Endothelial cell (in vitro differentiated cells): ENCODE results near the gene FAM221B. TPM values are rescaled to one million over a fixed set of nuclear protein-coding genes. Genes with fewer than 3 reads are reported as not detected.

ENCODE experiments used
- DNase-seq: peaks from one replicate; pipeline ENCODE4 v3.0.0; 2021; ENCODE audit warnings: low spot score
- H3K27ac Mint-ChIP-seq: one replicate; pipeline ENCODE4 v1.8.0; 2021; ENCODE audit warnings: mixed read lengths, inconsistent platforms; ENCODE audit not compliant: unreplicated experiment
- H3K27me3 Mint-ChIP-seq: one replicate; pipeline ENCODE4 v1.8.0; 2021; ENCODE audit warnings: mild to moderate bottlenecking, moderate library complexity, mixed read lengths, inconsistent platforms; ENCODE audit not compliant: unreplicated experiment
- H3K36me3 Mint-ChIP-seq: one replicate; pipeline ENCODE4 v1.8.0; 2021; ENCODE audit warnings: mild to moderate bottlenecking, low read depth, mixed read lengths, inconsistent platforms; ENCODE audit not compliant: unreplicated experiment
- H3K4me1 Mint-ChIP-seq: one replicate; pipeline ENCODE4 v1.8.0; 2021; ENCODE audit warnings: mild to moderate bottlenecking, mixed read lengths, inconsistent platforms; ENCODE audit not compliant: unreplicated experiment
- H3K4me3 Mint-ChIP-seq: one replicate; pipeline ENCODE4 v1.8.0; 2021; ENCODE audit warnings: mild to moderate bottlenecking, mixed read lengths, inconsistent platforms; ENCODE audit not compliant: unreplicated experiment
- H3K9me3 Mint-ChIP-seq: one replicate; pipeline ENCODE4 v1.8.0; 2021; ENCODE audit warnings: mixed read lengths, inconsistent platforms; ENCODE audit not compliant: unreplicated experiment
- total RNA-seq: library from RNA; stranded (reverse); fragmentation: NEBNext Ultra II Directional; extraction: Animal tissue kit (Norgen Biotek cat#: 25700); gene quantifications from one replicate; pipeline ENCODE4 v1.2.1, GENCODE V29; 2021; ENCODE audit not compliant: unreplicated experiment
- TF ChIP-seq, protein P1 (sequence below): fragments of 200-600 bp; sonication (generic); IDR thresholded peaks from one replicate; pipeline ENCODE4 v1.5.0; 2021; ENCODE audit warnings: antibody characterized with exemption; ENCODE audit not compliant: unreplicated experiment

Gene FAM221B
- total RNA-seq, 1 donor from 2014 or later: not detected

DNA sequence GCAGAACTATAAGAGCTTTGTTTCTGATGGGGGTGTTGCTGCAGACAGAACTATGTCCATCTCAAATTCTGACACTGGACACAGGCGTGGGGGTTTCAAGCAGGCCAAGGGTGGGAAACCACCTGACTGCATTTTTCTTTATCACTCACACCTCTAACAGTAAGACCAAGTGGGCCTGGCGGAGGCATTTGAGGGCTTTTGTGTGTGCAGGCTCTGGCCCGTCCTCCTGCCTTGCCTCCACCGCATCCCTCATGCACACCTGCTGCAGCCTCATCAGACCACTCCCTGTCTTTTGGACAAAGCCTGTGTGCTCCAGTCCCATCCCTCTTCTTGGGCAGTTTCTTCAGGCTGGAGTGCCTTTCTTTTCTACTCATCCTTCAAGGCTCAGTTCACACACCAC, 33.8 kb upstream of the FAM221B start:
- DNase-seq: no peak
- TF ChIP-seq, protein P1, sequence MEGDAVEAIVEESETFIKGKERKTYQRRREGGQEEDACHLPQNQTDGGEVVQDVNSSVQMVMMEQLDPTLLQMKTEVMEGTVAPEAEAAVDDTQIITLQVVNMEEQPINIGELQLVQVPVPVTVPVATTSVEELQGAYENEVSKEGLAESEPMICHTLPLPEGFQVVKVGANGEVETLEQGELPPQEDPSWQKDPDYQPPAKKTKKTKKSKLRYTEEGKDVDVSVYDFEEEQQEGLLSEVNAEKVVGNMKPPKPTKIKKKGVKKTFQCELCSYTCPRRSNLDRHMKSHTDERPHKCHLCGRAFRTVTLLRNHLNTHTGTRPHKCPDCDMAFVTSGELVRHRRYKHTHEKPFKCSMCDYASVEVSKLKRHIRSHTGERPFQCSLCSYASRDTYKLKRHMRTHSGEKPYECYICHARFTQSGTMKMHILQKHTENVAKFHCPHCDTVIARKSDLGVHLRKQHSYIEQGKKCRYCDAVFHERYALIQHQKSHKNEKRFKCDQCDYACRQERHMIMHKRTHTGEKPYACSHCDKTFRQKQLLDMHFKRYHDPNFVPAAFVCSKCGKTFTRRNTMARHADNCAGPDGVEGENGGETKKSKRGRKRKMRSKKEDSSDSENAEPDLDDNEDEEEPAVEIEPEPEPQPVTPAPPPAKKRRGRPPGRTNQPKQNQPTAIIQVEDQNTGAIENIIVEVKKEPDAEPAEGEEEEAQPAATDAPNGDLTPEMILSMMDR: no peak
- H3K4me1 Mint-ChIP-seq: peaks cover 35% of the 10 kb centered on the region
- H3K27me3 Mint-ChIP-seq: peaks cover 14% of the 10 kb centered on the region
- no peak overlapping the region for H3K27ac Mint-ChIP-seq
- H3K4me3 Mint-ChIP-seq: no peak overlapping the region
- no peaks in the 10 kb centered on the region for H3K36me3 Mint-ChIP-seq
- H3K9me3 Mint-ChIP-seq: no peaks in the 10 kb centered on the region

DNA sequence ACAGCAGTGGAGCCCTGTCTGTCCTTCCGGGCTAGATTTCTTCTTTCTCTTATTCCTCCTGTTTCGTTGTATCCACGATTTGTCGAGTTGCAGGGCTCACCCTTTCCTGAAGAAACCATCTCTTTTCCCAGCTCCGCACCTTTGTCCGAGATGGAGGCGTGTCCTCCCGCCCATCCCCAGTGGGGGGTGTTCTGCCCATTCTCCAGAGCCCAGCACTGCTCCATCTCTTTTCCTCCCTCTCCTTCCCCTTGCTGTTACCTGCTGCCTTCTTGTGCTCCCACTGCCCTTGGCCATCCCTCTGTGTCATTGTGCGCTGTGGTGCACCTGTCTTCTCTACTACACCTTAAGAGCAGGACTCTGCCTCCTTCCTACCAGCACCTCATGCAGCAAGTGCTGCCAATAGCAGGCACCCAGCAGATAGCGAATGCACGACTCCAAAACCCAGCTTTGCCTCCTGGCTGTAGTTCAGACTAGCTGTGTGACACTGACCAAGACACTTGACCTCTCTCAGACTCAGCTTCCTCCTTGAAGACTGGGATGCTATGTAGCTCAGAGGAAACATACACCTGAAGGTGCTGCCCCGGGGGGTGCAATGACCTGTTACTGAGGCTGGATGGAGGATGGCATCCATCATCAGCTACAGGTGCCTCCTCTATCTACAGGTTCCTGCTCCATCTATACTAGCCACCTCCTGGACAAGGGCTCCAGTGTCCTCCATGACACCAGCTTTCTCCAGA, 32.8 kb upstream of the FAM221B start:
- no peak for DNase-seq
- TF ChIP-seq, protein P1: no peak
- Mint-ChIP-seq H3K27ac (no peak overlapping the region), H3K36me3 (peaks cover 4% of the 10 kb centered on the region), H3K27me3 (peaks cover 14% of the 10 kb centered on the region), H3K4me1 (peaks cover 35% of the 10 kb centered on the region), H3K9me3 (no peaks in the 10 kb centered on the region), H3K4me3 (no peak overlapping the region)

DNA sequence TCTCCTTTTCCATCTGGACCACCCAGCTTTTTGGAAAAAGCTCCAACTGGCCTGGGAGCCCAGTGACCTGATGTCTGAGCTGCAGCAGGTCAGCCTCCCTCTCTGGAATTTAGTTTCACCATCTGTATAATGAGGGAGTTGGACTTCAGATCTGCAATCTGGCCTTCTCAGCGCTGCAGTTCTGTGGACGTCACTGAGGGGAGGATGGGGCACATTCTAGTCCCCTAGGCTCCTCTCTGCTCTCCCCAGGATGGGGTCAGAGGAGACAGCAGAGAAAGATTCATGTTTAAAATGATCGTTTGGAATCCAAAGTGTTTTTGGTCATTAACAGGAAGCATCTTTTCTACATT, 31.4 kb upstream of the FAM221B start:
- H3K4me3 Mint-ChIP-seq: no peak overlapping the region
- TF ChIP-seq, protein P1: no peak

DNA sequence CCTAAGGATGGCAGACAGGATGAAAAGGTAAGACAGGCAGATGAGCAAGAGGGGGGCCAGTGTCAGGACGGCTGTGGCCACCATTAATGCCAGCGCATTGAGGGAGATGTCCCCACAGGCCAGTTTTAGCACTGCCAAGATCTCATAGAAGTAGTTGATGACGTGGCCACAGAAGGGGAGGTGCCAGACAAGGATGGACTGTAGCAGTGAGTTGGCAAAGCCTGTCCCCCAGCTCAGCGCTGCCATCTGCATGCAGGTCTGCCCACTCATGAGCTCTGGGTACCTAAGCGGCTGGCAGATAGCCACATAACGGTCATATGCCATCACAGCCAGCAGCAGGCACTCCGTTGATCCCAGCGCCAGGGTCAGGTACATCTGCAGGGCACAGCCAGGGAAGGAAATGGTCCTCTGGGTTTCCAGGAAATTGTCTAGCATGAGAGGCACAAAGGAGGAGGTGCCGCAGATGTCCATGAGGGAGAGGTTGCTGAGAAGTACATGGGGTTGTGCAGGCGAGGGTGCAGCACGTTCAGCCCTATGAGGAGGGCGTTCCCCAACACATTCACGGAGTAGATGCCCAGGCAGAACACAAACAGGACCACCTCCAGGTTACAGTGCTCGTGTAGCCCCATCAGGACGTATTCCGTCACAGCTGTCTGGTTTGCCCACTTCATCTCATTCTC, 30.9 kb upstream of the FAM221B start:
- Mint-ChIP-seq H3K27ac (no peak overlapping the region), H3K9me3 (no peaks in the 10 kb centered on the region), H3K27me3 (peaks cover 17% of the 10 kb centered on the region), H3K36me3 (peaks cover 4% of the 10 kb centered on the region), H3K4me1 (peaks cover 21% of the 10 kb centered on the region), H3K4me3 (no peak overlapping the region)
- TF ChIP-seq, protein P1: no peak
- DNase-seq: no peak

More for the DNA sequence above, 31.4 kb upstream of the FAM221B start:
- H3K4me1 Mint-ChIP-seq: peaks cover 26% of the 10 kb centered on the region
- no peaks in the 10 kb centered on the region for H3K9me3 Mint-ChIP-seq
- H3K27me3 Mint-ChIP-seq: peaks cover 14% of the 10 kb centered on the region
- DNase-seq: no peak
- peaks cover 4% of the 10 kb centered on the region for H3K36me3 Mint-ChIP-seq
- no peak overlapping the region for H3K27ac Mint-ChIP-seq

DNA sequence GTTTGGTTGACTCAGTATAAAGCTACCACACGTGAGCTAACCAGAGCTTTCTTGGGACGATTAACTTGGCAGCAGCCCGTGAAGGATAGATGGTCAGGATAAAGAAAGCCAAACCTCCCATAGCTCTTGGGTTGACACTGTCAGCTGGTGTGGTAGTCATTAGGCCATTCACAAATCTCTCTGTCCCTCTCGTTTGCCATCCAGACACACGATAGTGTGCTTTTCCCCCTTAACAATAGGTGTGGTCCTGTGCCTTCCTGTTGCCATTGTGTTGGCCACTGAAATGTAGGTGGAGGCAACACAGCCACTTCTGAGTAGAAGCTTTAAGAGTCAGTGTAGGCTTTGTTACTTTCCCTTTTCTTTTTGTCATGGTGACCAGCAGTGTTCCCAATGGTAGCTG, 29.9 kb upstream of the FAM221B start:
- Mint-ChIP-seq H3K27ac (no peak overlapping the region), H3K4me1 (peaks cover 14% of the 10 kb centered on the region), H3K27me3 (peaks cover 18% of the 10 kb centered on the region), H3K4me3 (no peak overlapping the region), H3K9me3 (no peaks in the 10 kb centered on the region), H3K36me3 (peaks cover 4% of the 10 kb centered on the region)
- no peak for DNase-seq
- TF ChIP-seq, protein P1: no peak
